GM12878 (cell line): ENCODE measurements around the gene TMPRSS12. TPM values are rescaled to one million over a fixed set of nuclear protein-coding genes. Genes with fewer than 3 reads are reported as not detected.

Experiments used
- ATAC-seq: fragments of 200-7000 bp; cut with Tn5 transposase; 3 replicates; pipeline ENCODE4 v1.9.1; 2020; ENCODE audit warnings: mild to moderate bottlenecking, moderate library complexity
- BruUV-seq: library from RNA; stranded (reverse); fragments of 400-500 nt; replicated peaks from 2 replicates; lab custom pipeline; 2021; lab: Mats Ljungman, UMichigan
- CTCF ChIA-PET: fragments of 300-600 bp; sonication (Branson Sonifier 250); formaldehyde crosslinking; extraction: SDS; loops from one replicate; lab custom pipeline; 2021; ENCODE audit warnings: inconsistent platforms; lab: Yijun Ruan, JAX
- POLR2A ChIA-PET: fragments of 350-600 bp; formaldehyde crosslinking; extraction: SDS; loops from one replicate; lab custom pipeline; 2021; ENCODE audit warnings: inconsistent platforms; lab: Charles Lee
- RAD21 ChIA-PET: fragments of 300-600 bp; sonication (Branson Sonifier 250); formaldehyde crosslinking; loops from one replicate; lab custom pipeline; 2023; ENCODE audit warnings: antibody characterized with exemption; ENCODE audit not compliant: unreplicated experiment; lab: Charles Lee
- SMC1A ChIA-PET: fragments of 300-600 bp; sonication (Branson Sonifier 250); formaldehyde crosslinking; loops from one replicate; lab custom pipeline; 2023; ENCODE audit not compliant: unreplicated experiment, uncharacterized antibody; lab: Charles Lee
- DNase-seq: peaks from one replicate; pipeline ENCODE4 v3.0.0-alpha.2; 2011; ENCODE audit warnings: low read depth, low spot score
- FAIRE-seq: peaks from 3 replicates; lab custom pipeline; 2011; peaks lifted over from hg19 to GRCh38; lab: Jason Lieb, UNC
- H2AFZ ChIP-seq: 2 replicates; pipeline ENCODE4 v1.6.0; 2011; ENCODE audit warnings: low read depth, low read length, control low read depth; ENCODE audit not compliant: control insufficient read depth
- H3K27ac ChIP-seq: 2 replicates; pipeline ENCODE4 v1.5.1; 2011; ENCODE audit warnings: control low read depth; ENCODE audit not compliant: control insufficient read depth, insufficient read depth
- H3K27me3 ChIP-seq, 2 experiments: replicated peaks in 1 of 2; 2 replicates each; pipeline versions ENCODE4 v1.6.0 to v1.6.1; 2011; ENCODE audit warnings: low read length in 1 of 2; ENCODE audit not compliant: control insufficient read depth in 2 of 2, insufficient read depth in 2 of 2
- H3K36me3 ChIP-seq, 2 experiments: 2 replicates each; pipeline ENCODE4 v1.5.1; 2011; ENCODE audit warnings: low read length in 1 of 2; ENCODE audit not compliant: control insufficient read depth in 2 of 2, insufficient read depth in 2 of 2
- H3K4me1 ChIP-seq: 2 replicates; pipeline ENCODE4 v1.6.1; 2011; ENCODE audit warnings: mild to moderate bottlenecking, low read length, moderate library complexity, mixed read lengths; ENCODE audit not compliant: control insufficient read depth, insufficient read depth
- H3K4me2 ChIP-seq: 2 replicates; pipeline ENCODE4 v1.6.0; 2011; ENCODE audit warnings: control low read depth; ENCODE audit not compliant: control insufficient read depth, insufficient read depth
- H3K4me3 ChIP-seq: fragments of 200-600 bp; sonication (generic); 2 replicates; pipeline ENCODE4 v1.5.1; 2016
- H3K79me2 ChIP-seq: 2 replicates; pipeline ENCODE4 v1.6.0; 2011; ENCODE audit warnings: low read length; ENCODE audit not compliant: control insufficient read depth, insufficient read depth
- H3K9ac ChIP-seq: 2 replicates; pipeline ENCODE4 v1.8.0; 2011; ENCODE audit warnings: low read length, control low read depth, mixed read lengths; ENCODE audit not compliant: control insufficient read depth, insufficient read depth
- H3K9me3 ChIP-seq: replicated peaks from 3 replicates; pipeline ENCODE4 v1.5.1; 2011; ENCODE audit warnings: mild to moderate bottlenecking, low read length; ENCODE audit not compliant: control insufficient read depth, insufficient read depth
- H4K20me1 ChIP-seq: 2 replicates; pipeline ENCODE4 v1.6.0; 2011; ENCODE audit not compliant: control insufficient read depth, insufficient read depth
- IKZF1 ChIP-seq: fragments of 450-650 bp; conservative IDR thresholded peaks from 2 replicates; pipeline ENCODE4 v1.6.1; 2017; ENCODE audit warnings: antibody characterized with exemption, mild to moderate bottlenecking
- IKZF2 ChIP-seq, 2 experiments: fragments of 450-650 bp; IDR thresholded peaks; 2 replicates each; pipeline ENCODE4 v1.6.1; 2017; ENCODE audit warnings: mild to moderate bottlenecking in 2 of 2, moderate library complexity in 2 of 2
- IRF4 ChIP-seq: IDR thresholded peaks from 2 replicates; pipeline ENCODE4 v1.6.1; 2011; ENCODE audit warnings: low read depth, low read length
- NFYB ChIP-seq: IDR thresholded peaks from 2 replicates; pipeline ENCODE4 v1.6.1; 2011; ENCODE audit warnings: low read depth, mild to moderate bottlenecking, low read length, improper control_type of control experiment, moderate library complexity; ENCODE audit not compliant: insufficient read depth
- NR2F1 ChIP-seq: fragments of 450-650 bp; conservative IDR thresholded peaks from 2 replicates; pipeline ENCODE4 v1.6.1; 2017; ENCODE audit warnings: mild to moderate bottlenecking
- SMC3 ChIP-seq: IDR thresholded peaks from 2 replicates; pipeline ENCODE4 v1.6.1; 2011; ENCODE audit warnings: low read length, improper control_type of control experiment, borderline replicate concordance
- WGBS: methylation state at CpG from one replicate; pipeline ENCODE4 v1.1.6; 2016; ENCODE audit warnings: low lambda C conversion rate; ENCODE audit not compliant: insufficient replicate concordance, insufficient coverage; ENCODE audit errors: missing lambda C conversion rate; 5-methylcytosine and 5-hydroxymethylcytosine counted together
- in situ Hi-C: fragments of 300-500 bp; cut with MboI; formaldehyde crosslinking; loops from 9 replicates; pipeline ENCODE4 v1.14.3; 2018; ENCODE audit warnings: mixed read lengths
- intact Hi-C: fragments of 100-400 bp; cut with micrococcal nuclease; formaldehyde crosslinking; loops from one replicate; pipeline ENCODE4 v1.14.2; 2022; ENCODE audit not compliant: unreplicated experiment
- polyA plus RNA-seq, 11 experiments: library from polyadenylated mRNA; depleted of rRNA in 4 of 11; unstranded in 6 of 11; stranded (reverse) in 5 of 11; fragments of >200 nt; fragmentation: Nextera tagmentation in 4 of 11; fragmentation: Illumina TruSeq in 1 of 11; extraction: Ambion mirVana in 4 of 11; extraction: Trizol in 1 of 11; gene quantifications; 1 replicate in 1 of 11; 2 replicates in 10 of 11; pipeline versions ENCODE4 v1.2.1 to v1.2.3, GENCODE V29; 2011 to 2016; ENCODE audit warnings: inconsistent platforms in 2 of 11, missing spikeins in 2 of 11, low read depth in 1 of 11
- total RNA-seq, 4 experiments: library from RNA; depleted of rRNA in 3 of 4; stranded (reverse); fragments of >200 nt in 3 of 4; fragmentation: Illumina TruSeq in 1 of 4; extraction: Trizol in 1 of 4; gene quantifications; 2 replicates each; pipeline versions ENCODE4 v1.2.1 to v1.2.3, GENCODE V29; 2013 to 2021
- TF ChIP-seq, protein P1 (sequence below): fragments of 450-650 bp; IDR thresholded peaks from 2 replicates; pipeline ENCODE4 v1.6.1; 2017; ENCODE audit warnings: mild to moderate bottlenecking
- TF ChIP-seq, protein P2 (sequence below): fragments of 450-650 bp; IDR thresholded peaks from 2 replicates; pipeline ENCODE4 v1.6.1; 2017; ENCODE audit warnings: mild to moderate bottlenecking, low read depth, inconsistent platforms; ENCODE audit not compliant: poor library complexity, severe bottlenecking
- TF ChIP-seq, protein P3 (sequence below): fragments of 450-650 bp; IDR thresholded peaks from 2 replicates; pipeline ENCODE4 v1.6.1; 2018; ENCODE audit warnings: borderline replicate concordance, mild to moderate bottlenecking; ENCODE audit not compliant: partially characterized antibody
- TF ChIP-seq, protein P4 (sequence below): IDR thresholded peaks from 2 replicates; pipeline ENCODE4 v1.6.1; 2011; ENCODE audit warnings: mild to moderate bottlenecking, low read depth, low read length, moderate library complexity; ENCODE audit not compliant: insufficient replicate concordance
- TF ChIP-seq, protein P5 (sequence below): fragments of 450-650 bp; IDR thresholded peaks from 2 replicates; pipeline ENCODE4 v1.6.1; 2016; ENCODE audit warnings: mild to moderate bottlenecking, moderate library complexity, borderline replicate concordance

TMPRSS12 gene
- total and polyA plus RNA-seq, 10 of the 15 experiments (the other 5 are each of a cell fraction or from before 2014, with no cell fraction given) = not detected

DNA sequence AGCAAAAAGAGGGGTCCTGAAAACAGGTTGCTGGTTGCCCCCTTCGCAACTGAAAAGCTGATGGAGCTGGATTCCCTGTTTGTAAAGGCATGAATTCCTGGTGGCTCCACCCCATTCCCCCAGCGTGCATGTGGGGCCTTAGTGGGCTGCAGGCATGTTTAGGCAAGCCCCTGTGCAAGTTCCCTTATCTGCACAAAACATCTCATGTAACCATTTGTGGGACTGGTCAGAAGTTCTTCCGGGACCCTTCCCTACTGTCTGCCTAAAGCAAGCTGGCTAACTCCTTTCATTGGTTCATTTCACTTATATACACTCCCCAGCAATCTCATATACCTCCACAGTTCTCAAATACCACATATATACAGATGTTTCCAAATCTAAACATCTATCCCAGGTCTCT, 85.7 kb downstream of the TMPRSS12 start:
- Histone ChIP-seq H4K20me1 (no peaks in the 10 kb centered on the region), H3K4me3 (peak overlapping the region; percentile 26; the same call in 1 of the 2 replicates), H3K27me3 (no peaks in the 10 kb centered on the region), H3K9me3 (no peaks in the 10 kb centered on the region; the same call in 2 of the 3 replicates), H2AFZ (no peak overlapping the region), H3K27ac (no peak overlapping the region), H3K9ac (no peak overlapping the region), H3K36me3 (no peaks in the 10 kb centered on the region), H3K4me2 (peak overlapping the region; percentile 67), H3K4me1 (peaks cover 18% of the 10 kb centered on the region), H3K79me2 (no peaks in the 10 kb centered on the region)
- WGBS = 62% methylated on average over 3 of the region's 3 CpGs
- ATAC-seq = no peak
- RAD21 ChIA-PET = no interaction called here
- POLR2A ChIA-PET = no interaction called here
- intact Hi-C loops = loop anchor here (5.0 kb wide), 1 partner anchor 99 kb away; the partner anchor contains the start of gene SLC11A2
- no peak for DNase-seq
- SMC1A ChIA-PET = interaction anchor here (0.8 to 2.2 kb wide), 3 partner anchors 9 to 963 kb away, joined by 3 to 6 read pairs (median 3); no protein-coding TSS in a partner anchor
- no TSS peak for BruUV-seq
- FAIRE-seq = no peak
- CTCF ChIA-PET = no interaction called here
- in situ Hi-C loops = no loop called here
- TF ChIP-seq NFYB = no peak
- no peak for TF ChIP-seq IKZF2 (IDR thresholded peaks at IDR 0.05)
- TF ChIP-seq IKZF1 = no peak
- TF ChIP-seq, protein P1, sequence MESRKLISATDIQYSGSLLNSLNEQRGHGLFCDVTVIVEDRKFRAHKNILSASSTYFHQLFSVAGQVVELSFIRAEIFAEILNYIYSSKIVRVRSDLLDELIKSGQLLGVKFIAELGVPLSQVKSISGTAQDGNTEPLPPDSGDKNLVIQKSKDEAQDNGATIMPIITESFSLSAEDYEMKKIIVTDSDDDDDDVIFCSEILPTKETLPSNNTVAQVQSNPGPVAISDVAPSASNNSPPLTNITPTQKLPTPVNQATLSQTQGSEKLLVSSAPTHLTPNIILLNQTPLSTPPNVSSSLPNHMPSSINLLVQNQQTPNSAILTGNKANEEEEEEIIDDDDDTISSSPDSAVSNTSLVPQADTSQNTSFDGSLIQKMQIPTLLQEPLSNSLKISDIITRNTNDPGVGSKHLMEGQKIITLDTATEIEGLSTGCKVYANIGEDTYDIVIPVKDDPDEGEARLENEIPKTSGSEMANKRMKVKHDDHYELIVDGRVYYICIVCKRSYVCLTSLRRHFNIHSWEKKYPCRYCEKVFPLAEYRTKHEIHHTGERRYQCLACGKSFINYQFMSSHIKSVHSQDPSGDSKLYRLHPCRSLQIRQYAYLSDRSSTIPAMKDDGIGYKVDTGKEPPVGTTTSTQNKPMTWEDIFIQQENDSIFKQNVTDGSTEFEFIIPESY = no peak
- TF ChIP-seq, protein P2, sequence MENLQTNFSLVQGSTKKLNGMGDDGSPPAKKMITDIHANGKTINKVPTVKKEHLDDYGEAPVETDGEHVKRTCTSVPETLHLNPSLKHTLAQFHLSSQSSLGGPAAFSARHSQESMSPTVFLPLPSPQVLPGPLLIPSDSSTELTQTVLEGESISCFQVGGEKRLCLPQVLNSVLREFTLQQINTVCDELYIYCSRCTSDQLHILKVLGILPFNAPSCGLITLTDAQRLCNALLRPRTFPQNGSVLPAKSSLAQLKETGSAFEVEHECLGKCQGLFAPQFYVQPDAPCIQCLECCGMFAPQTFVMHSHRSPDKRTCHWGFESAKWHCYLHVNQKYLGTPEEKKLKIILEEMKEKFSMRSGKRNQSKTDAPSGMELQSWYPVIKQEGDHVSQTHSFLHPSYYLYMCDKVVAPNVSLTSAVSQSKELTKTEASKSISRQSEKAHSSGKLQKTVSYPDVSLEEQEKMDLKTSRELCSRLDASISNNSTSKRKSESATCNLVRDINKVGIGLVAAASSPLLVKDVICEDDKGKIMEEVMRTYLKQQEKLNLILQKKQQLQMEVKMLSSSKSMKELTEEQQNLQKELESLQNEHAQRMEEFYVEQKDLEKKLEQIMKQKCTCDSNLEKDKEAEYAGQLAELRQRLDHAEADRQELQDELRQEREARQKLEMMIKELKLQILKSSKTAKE = no peak
- TF ChIP-seq SMC3 = no peak
- TF ChIP-seq NR2F1 = no peak
- TF ChIP-seq IRF4 = no peak
- TF ChIP-seq, protein P3, sequence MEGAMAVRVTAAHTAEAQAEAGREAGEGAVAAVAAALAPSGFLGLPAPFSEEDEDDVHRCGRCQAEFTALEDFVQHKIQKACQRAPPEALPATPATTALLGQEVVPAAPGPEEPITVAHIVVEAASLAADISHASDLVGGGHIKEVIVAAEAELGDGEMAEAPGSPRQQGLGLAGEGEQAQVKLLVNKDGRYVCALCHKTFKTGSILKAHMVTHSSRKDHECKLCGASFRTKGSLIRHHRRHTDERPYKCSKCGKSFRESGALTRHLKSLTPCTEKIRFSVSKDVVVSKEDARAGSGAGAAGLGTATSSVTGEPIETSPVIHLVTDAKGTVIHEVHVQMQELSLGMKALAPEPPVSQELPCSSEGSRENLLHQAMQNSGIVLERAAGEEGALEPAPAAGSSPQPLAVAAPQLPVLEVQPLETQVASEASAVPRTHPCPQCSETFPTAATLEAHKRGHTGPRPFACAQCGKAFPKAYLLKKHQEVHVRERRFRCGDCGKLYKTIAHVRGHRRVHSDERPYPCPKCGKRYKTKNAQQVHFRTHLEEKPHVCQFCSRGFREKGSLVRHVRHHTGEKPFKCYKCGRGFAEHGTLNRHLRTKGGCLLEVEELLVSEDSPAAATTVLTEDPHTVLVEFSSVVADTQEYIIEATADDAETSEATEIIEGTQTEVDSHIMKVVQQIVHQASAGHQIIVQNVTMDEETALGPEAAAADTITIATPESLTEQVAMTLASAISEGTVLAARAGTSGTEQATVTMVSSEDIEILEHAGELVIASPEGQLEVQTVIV = no peak
- TF ChIP-seq, protein P4, sequence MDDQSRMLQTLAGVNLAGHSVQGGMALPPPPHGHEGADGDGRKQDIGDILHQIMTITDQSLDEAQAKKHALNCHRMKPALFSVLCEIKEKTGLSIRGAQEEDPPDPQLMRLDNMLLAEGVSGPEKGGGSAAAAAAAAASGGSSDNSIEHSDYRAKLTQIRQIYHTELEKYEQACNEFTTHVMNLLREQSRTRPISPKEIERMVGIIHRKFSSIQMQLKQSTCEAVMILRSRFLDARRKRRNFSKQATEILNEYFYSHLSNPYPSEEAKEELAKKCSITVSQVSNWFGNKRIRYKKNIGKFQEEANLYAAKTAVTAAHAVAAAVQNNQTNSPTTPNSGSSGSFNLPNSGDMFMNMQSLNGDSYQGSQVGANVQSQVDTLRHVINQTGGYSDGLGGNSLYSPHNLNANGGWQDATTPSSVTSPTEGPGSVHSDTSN = no peak
- TF ChIP-seq, protein P5, sequence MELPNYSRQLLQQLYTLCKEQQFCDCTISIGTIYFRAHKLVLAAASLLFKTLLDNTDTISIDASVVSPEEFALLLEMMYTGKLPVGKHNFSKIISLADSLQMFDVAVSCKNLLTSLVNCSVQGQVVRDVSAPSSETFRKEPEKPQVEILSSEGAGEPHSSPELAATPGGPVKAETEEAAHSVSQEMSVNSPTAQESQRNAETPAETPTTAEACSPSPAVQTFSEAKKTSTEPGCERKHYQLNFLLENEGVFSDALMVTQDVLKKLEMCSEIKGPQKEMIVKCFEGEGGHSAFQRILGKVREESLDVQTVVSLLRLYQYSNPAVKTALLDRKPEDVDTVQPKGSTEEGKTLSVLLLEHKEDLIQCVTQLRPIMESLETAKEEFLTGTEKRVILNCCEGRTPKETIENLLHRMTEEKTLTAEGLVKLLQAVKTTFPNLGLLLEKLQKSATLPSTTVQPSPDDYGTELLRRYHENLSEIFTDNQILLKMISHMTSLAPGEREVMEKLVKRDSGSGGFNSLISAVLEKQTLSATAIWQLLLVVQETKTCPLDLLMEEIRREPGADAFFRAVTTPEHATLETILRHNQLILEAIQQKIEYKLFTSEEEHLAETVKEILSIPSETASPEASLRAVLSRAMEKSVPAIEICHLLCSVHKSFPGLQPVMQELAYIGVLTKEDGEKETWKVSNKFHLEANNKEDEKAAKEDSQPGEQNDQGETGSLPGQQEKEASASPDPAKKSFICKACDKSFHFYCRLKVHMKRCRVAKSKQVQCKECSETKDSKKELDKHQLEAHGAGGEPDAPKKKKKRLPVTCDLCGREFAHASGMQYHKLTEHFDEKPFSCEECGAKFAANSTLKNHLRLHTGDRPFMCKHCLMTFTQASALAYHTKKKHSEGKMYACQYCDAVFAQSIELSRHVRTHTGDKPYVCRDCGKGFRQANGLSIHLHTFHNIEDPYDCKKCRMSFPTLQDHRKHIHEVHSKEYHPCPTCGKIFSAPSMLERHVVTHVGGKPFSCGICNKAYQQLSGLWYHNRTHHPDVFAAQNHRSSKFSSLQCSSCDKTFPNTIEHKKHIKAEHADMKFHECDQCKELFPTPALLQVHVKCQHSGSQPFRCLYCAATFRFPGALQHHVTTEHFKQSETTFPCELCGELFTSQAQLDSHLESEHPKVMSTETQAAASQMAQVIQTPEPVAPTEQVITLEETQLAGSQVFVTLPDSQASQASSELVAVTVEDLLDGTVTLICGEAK = no peak
